ENCODE measurements around the gene ADGRL1. TPM values are rescaled to one million over a fixed set of nuclear protein-coding genes. Genes with fewer than 3 reads are reported as not detected.
A peak's percentile ranks its signal among the peaks of the same experiment; 100 is the strongest.
"Not testable (repeated sequence)": the region's sequence is repeated elsewhere in the genome, so short reads cannot be mapped to it uniquely, and the experiment has no call there.

The ADGRL1 gene
- total RNA-seq, 1 donor from 2014 or later = 24.0 TPM

DNA sequence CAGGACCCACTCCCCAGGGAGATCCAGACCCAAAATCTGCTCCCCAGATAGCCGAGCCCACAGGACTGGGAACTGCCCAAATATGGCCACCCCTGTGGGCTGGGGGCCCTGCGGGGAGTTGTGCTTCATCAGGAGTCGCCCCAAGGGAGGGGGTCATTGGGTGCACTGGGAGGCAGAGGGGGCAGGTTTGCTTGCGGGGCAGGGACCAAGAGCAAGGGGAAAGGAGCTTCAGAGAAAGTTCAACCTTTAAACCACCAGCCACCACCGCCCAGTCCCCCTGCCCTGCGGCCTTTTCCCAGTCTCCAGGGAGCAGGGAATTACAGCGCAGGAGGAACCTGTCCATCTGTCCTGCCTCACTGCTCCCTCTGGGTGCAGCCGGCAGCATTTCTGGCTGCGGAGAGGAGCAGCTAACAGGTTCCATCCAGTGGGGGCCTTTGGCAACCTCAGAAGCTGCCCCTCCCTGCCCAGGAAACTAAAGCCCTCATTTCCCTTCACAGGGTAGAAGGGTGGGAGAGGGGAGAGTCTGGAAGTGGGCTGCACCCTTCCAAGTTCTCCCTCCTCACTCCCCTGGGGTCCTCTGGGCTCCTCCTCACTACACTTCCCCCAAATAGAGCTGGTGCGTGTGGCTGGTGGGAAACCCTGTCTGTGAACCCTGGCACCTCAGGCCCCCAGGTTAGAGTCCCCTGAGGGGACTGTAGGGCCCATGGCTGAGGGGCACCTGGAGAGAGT lies 55.8 kb downstream of the ADGRL1 start:
- intact Hi-C loops (cut with micrococcal nuclease) = no loop called here
- ATAC-seq (no peak), DNase-seq (no peak)

DNA sequence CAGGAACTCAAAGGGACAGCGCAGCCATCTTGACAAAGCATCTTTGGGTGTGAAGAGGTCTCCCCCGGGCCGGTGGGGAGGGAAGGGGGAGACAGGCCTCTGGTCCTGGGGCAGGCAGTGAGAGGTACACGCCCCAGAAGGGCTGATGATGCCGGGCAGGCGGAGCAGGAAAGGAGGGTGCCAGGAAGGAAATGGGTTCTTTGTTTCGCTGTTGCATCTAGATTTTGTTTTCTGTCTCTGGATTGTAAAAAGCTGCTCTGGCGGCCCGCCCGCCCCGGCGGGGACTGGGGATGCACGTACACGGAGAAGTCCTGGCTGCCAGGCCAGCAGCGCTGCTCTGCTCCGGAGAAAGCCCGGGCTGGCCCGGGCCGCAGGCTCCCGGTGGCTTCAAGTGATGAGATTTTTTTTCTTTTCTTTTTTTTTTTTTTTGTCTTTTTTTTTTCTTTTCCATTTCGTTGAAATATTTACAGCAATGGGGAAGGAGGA lies 56.4 kb downstream of the ADGRL1 start:
- ATAC-seq (peak; percentile 74), DNase-seq (peak; percentile 90)
- intact Hi-C loops (cut with micrococcal nuclease) = no loop called here

DNA sequence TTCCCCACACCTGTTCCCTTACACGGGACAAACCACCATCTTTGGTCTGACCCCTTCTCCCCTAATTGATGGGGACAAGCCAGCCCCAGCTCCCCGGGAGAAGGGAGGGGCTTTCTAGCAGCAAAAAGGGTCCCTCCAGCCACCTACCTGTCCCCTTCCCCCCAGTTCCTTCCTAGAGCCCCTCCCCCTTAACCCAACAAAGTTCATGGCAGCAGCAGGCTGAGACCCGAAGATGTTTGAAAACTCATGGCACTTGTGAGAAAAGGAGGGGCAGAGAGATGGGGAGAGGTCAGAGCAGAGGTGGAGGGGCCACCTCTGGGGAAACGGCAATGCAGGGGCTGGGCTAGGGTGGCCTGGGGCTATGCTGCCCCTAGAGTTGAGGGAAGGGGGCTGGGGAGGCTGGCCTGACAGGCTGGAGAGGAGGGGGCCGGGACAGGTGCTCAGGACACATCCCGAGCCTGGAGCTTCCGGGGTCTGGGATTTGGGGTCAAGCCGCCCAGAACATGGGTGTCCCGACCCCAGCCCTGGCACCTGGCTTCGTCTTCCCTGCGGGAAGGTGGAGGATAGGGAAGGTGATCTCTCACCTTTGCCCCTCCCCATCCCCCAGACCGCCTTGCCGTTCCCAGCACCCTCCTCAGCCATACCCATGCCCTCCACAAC lies 57.1 kb downstream of the ADGRL1 start:
- intact Hi-C loops (cut with micrococcal nuclease) = no loop called here
- ATAC-seq = peak; percentile 4
- no peak for DNase-seq

DNA sequence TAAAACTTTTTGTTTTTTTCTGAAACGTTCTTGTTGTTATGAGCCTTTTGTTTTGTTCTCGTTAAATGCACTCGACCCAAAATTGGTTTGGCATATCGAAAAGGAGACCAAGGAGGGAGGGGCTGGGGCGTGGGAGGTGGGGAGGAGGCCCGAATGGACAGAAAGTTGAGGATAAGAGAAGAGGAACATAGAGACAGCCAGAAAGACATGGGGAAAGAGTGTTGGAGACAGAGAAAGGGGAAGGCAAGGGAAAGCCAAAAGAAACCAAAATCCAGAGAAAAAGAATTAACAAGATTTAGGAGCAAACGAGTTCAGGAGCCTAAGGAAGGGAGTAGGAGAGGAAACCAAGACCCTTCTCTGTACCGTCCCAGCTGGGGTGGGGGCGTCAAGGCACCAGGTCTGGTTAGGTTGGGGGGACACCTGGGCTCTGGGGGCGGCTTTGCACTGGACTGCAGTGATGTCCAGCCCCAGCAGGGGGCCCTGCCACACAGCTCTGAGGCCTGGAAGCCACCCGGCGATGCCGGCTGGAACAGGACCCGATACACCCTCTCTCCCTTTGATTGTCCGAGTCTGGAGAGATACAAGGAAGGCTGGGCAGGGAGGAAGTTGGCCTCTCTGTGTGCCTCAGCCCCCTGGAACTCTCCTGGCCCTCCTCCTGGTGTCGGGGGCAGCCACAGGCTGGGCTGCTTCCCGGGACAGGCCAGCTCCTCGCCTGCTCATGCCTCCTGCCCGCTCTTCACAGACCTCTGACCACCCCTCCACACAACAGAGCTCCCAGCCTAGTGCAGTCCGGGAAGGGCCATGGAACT lies 58.0 kb downstream of the ADGRL1 start:
- peak; percentile 87 for DNase-seq
- intact Hi-C loops (cut with micrococcal nuclease) = no loop called here
- peak; percentile 84 for ATAC-seq

DNA sequence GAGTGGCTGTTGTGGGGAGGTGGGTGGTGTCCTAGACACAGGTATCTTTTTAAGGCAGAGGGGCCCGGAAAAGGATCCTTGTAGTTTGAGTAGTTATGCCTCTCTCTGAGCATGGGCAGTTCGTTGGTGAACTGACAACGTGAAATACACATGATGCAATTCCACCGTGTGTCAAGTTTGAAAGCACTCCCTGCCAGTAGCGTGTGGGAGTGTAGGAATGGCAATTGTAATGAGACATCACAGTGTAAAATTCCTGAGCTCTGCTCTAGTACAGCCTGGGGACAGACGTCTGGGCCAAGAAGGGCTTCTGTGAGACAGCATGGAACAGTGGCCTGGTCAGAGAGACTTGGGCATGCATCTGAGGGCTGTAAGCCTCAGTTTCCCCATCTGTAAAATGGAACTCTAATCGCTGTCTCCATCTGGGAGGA lies 59.2 kb downstream of the ADGRL1 start:
- DNase-seq = no peak
- no peak for ATAC-seq
- intact Hi-C loops (cut with micrococcal nuclease) = no loop called here

DNA sequence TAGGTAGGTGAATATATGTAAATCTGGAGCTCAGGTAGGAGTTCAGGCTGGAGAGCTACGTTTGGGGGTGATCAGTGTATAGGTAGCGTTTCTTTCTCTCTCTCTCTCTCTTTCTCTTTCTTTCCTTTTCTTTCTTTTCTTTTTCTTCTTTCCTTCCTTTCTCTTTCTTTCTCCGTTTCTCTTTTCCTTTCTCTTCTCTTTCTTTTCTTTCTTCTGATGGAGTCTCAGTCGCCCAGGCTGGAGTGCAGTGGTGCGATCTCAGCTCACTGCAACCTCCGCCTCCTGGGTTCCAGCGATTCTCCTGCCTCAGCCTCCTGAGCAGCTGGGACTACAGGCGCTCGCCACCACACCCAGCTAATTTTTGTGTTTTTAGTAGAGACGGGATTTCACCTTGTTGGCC lies 59.8 kb downstream of the ADGRL1 start:
- ATAC-seq; intact Hi-C loops (cut with micrococcal nuclease); DNase-seq: not testable (repeated sequence)

DNA sequence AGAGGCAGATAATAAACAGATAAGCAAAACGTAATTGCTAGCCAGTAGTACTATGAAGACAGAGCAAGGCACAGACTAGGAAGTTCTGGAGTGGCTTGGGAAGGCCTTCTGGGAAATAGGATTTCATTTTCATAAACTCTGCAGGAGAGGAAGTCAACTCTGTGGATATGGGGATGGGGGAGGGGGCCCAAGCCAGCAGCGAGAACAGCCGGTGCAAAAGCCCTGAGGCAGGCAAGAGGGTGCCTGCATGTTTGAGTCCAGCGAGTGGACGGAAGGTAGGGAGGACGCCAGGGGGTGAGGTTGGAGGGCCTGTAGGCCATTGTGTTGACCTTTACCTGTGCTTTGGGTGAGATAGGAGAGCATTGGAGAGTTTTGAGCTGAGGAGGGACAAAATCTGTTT lies 60.6 kb downstream of the ADGRL1 start:
- DNase-seq = no peak
- ATAC-seq = no peak
- intact Hi-C loops (cut with micrococcal nuclease) = no loop called here

DNA sequence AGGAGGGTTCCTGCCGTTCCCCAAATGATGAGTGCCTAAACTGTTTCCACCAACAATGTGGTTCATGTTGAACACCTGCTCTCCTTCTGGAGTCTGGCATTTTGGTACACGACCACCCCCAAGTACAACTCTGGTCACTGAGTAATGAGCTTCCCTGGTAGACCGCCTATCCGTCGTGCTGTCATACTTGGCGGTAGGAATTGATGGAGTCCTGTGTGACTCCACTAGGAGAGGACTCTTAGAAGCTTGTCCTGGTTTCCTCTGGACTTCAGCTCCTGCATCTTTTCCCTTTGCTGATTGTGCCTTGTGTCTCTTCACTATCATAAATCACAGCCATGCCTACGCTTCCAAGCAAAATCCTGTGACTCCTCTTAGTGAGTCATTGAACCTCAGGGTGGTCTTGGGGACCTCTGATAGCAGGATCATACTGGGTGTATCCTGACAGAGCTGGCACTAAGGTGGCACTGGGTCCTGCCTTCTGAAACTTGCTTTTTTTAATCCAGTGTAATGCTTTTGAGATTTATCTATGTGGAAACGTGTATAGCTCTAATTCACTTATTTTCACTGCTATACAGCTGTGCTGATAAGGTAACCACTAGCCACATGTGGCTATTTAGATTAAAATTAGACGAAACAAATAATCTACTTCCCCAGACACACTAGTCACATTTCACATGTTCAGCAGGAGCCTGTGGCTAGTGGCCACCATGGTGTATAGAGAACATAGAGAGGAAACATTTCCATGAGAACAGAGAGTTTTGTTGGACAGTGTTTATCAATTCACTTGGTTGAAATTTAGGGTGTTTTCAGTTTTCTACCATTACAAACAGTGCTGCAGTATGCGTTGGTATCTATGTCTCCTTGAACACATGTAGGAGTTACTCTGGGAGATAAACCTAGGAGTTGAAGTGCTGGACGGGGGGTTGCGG lies 63.4 kb downstream of the ADGRL1 start:
- DNase-seq = no peak
- intact Hi-C loops (cut with micrococcal nuclease) = no loop called here
- no peak for ATAC-seq

DNA sequence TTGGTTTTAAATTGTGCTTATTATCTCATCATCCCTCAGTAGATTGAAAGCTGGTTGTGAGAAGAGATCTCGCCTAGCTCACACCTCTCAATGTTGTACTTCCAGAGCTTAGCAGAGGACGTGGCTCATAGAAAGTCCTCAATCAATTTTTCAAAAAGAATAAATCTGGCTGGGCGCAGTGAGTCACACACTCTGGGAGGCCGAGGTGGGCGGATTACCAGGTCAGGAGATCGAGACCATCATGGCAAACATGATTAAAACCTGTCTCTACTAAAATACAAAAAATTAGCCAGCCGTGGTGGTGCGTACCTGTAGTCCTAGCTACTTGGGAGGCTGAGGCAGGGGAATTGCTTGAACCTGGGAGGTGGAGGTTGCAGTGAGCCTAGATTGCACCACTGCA lies 64.9 kb downstream of the ADGRL1 start:
- no peak for DNase-seq
- intact Hi-C loops (cut with micrococcal nuclease) = no loop called here

DNA sequence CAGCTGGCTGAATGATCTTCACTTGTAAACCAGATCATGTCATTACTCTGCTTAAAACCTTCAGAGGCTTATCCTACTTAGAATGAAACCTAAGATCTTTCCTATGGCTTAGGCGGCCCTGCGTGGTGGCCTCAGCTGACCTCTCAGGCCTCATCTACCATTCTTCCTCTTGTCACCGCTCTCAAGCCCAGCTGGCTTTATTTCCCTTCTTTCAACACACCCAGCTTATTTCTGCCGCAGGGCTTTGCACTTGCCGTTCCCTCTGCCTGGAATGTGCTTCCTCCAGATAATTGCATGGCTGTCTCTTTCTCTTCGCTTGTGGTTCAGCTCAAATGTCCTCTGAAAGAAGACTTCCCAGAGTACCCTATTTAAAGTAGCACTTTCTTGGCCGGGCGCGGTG lies 66.0 kb downstream of the ADGRL1 start:
- ATAC-seq = no peak
- intact Hi-C loops (cut with micrococcal nuclease) = no loop called here
- peak; percentile 65 for DNase-seq

More for the DNA sequence above, 64.9 kb downstream of the ADGRL1 start:
- no peak for ATAC-seq

DNA sequence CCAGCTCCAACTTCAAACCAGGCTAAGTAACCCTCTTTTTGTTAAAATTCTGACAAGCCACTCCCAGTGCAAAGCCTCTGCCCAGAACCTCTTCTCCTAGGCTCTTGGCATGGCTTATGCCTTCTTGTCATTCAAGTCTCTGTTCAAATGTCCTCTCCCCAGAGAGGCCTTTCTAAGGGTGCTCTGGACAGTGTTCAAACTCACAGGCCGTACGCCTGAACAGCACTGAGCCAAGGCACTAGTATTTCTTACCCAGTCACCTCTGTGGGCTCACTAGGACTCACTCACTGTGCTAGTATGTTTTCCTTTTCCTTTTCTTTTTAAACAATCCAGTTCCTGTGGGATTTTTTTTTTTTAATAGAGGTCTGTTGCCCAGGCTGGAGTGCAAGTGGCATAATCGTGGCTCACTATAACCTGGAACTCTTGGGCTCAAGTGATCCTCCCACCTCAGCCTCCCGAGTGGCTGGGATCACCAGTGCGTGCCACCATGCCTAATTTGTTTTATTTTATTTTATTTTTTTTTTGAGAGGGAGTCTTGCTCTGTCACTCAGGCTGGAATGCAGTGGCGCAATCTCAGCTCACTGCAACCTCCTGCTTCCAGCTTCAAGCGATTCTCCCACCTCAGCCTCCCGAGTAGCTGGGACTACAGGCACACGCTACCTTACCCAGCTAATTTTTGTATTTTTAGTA lies 67.2 kb downstream of the ADGRL1 start:
- intact Hi-C loops (cut with micrococcal nuclease) = no loop called here
- DNase-seq (no peak), ATAC-seq (peak; percentile 13)

DNA sequence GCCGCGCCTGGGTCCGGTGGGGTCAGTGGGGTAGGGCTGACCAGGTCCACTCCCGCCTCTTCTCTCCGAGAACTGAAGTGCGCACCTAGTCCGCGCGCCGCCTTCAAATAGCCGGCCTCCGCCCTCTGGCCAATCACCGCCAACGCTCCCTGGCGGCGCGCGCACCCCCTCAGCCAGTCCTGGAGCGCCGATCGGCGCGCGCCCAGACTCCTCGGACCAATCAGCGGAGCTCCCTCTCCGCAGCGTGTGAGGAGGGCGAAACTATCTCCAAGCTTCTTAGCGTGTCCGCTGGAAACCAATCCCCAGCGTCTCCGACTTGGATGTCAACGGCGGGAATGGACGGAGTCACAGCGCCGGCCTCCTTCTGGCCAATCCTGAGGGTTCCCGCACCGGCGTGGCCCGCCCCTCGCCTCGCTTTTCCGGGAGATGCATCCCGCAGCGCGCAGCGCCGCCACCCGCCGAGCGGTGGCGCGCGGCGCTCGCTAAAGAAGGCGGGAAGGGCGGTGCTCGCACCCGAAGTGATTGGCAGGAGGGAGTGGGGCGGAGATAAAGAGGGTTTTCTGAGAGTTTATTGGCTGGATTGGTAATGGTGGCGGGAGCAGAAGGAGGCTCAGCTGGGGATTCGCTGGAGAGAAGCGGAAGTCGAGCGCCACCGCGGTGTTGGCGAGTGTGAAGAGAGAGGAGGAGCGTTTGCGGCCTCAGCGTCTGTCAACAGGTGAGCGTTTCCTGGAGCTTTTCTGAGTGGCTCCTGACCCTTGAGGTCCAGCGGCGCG lies 69.3 kb downstream of the ADGRL1 start, which contains the start of gene ASF1B:
ASF1B (minus strand) TSS at position 81 of the 773 bp plus-strand sequence. CDS start 133 bp downstream, outside the sequence.
- intact Hi-C loops (cut with micrococcal nuclease) = no loop called here
- ATAC-seq (peak; percentile 91), DNase-seq (peak; percentile 99)

DNA sequence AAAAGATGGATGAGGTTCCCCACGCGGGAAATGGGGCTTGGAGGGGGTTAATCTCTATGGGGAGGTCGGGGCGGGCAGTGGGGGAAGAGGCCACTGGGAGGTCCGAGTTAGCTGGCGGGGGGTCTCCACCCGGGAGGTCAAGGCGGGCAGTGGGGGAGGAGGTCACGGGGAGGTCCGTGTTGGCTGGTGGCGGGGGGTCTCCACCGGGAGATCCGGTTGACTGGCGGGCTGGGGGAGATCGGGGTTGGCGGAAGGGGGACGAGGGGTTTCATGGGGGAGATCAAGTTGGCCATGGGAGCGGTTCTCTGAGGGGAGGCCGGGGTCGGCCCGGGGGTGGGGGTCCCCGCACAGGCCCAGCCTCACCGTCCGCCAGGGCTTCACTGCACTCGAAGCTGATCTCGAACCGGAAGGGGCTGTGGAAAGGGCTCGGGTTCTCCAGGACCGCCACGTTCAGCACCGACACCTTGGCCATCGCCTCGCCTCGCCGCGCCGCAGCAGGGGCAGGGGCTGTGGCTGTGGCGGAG lies 69.9 kb downstream of the ADGRL1 start:
- intact Hi-C loops (cut with micrococcal nuclease) = no loop called here
- ATAC-seq (no peak), DNase-seq (no peak)

DNA sequence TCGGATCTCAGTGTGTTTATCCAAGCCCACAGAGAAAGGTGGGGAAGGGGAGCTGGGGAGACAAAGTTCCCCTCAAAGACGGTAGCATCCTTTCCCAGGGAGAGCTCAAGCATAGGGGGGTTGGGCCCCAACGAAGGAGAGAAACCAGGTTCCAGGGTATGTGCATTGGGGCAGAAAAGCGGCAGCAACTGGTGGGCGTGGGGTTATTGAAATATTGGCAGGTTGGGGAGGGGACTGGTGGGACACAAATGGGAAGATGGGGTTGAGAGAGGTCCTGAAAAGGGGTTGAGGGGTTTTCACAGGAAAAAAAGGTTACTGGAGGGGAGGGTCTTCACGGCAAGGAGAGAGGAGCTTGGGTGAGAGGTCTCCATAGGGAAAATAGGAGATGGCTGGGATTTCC lies 70.6 kb downstream of the ADGRL1 start:
- ATAC-seq (no peak), DNase-seq (no peak)
- intact Hi-C loops (cut with micrococcal nuclease) = no loop called here

DNA sequence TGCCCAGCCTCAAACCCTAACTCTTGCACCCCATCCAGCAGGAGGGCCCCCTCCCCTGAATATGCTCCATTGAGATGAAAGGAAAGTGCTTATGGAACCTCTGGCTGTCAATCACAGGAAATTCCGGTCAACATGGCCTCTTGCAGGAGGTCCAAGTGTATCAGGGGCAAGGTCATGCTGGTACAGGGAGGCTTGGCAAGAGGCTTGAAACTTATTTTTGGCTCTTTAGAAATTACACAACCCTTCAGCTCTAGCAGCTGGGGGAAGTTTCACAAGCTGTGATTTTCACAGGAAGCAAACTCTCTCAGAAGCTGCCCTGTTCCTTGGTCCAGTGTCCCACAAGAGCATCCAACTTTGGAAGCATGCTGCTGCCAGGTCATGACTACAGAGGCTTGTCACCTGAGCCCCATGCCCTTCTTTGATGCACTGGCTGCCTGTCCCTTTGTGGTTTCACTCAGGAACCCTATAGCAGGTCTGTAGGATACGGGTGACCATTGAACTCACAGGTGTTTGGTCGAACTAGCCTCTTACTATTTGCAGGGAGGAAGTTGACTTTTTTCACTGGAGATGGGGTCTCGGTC lies 78.0 kb downstream of the ADGRL1 start:
- intact Hi-C loops (cut with micrococcal nuclease) = no loop called here
- ATAC-seq = peak; percentile 91
- DNase-seq = no peak

DNA sequence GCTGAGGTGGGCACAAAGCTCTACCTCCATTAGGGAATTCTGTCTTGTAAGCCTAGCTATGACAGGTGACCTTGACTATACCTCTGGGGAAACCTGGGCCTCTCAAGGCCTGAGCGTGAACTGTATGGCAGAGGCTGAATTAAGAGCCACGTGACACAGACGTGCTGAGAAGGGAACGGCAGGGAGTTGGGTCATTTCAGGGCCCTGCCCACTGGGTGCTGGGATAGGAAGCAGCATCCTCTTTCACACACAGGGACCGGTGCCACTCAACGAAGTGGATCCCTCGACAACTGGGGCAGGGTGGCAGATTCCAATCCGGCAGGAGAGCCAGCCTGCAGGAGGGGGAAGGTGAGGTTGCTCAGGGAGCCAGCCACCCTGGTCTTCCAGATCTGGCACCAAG lies 78.8 kb downstream of the ADGRL1 start:
- ATAC-seq (peak; percentile 74), DNase-seq (peak; percentile 57)
- intact Hi-C loops (cut with micrococcal nuclease) = no loop called here

DNA sequence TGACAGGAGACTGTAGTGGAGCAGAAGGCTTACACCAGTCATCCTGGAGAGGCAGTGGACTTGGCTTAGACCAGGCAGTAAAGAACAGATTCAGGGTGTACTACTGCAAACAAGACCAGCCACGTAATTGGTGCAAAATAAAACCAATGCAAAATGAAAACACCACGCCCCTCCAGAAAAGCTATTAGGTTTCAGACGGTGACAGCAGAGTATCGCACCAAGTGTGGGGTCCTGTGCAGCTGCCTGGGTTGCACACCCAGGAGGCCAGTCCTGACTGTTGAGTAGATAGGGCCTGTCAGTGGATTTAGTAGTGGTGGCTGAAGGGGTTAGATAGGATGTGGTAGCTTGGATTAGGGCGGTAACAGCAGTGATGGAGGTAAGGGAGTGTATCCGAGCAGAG lies 83.0 kb downstream of the ADGRL1 start:
- intact Hi-C loops (cut with micrococcal nuclease) = no loop called here

More for the DNA sequence above, 83.0 kb downstream of the ADGRL1 start:
- ATAC-seq = no peak
- DNase-seq = no peak
